Measurements from ENCODE around the gene ITGAE. TPM values are rescaled to one million over a fixed set of nuclear protein-coding genes. Genes with fewer than 3 reads are reported as not detected.

The ITGAE gene
- total and polyA plus RNA-seq, 8 donors: 4.4 to 29.0 (median 7.0) TPM

GRCh38 chr17:3688027-3688553 lies 112.9 kb downstream of the ITGAE start:
- DNase-seq (no peak), ATAC-seq (no peak), FAIRE-seq (no peak)
- TF ChIP-seq CTCF (IDR thresholded peaks at IDR 0.05): no peak
- intact Hi-C loops (cut with DNase I): no loop called here
- H3K9me3 ChIP-seq: no peaks in the 10 kb centered on the region
- no peaks in the 10 kb centered on the region for H3K27me3 ChIP-seq
- H3K4me3 ChIP-seq: no peak overlapping the region
- WGBS, 2 donors: 51 to 71% methylated on average over 19 of the region's 19 CpGs
- H3K27ac ChIP-seq: no peak overlapping the region
- no peaks in the 10 kb centered on the region for H3K36me3 ChIP-seq
- H3K4me1 ChIP-seq: no peaks in the 10 kb centered on the region

GRCh38 chr17:3685174-3685573 lies 115.8 kb downstream of the ITGAE start:
- ATAC-seq: no peak
- H3K9me3 ChIP-seq: no peaks in the 10 kb centered on the region
- no peaks in the 10 kb centered on the region for H3K36me3 ChIP-seq
- H3K4me3 ChIP-seq: no peak overlapping the region
- no peaks in the 10 kb centered on the region for H3K4me1 ChIP-seq
- H3K27me3 ChIP-seq: no peaks in the 10 kb centered on the region
- TF ChIP-seq CTCF (IDR thresholded peaks at IDR 0.05): no peak
- intact Hi-C loops (cut with DNase I): no loop called here
- no peak overlapping the region for H3K27ac ChIP-seq
- no peak for DNase-seq
- WGBS, 2 donors: 12 to 27% methylated on average over 6 to 13 of the region's 13 CpGs
- no peak for FAIRE-seq

- H3K36me3 ChIP-seq: no peaks in the 10 kb centered on the region
- FAIRE-seq (no peak), ATAC-seq (peak in 3 of 4 donors; percentile 88 to 93 (median 88)), DNase-seq (peak in 1 of 6 donors; percentile 33)
- no peaks in the 10 kb centered on the region for H3K4me1 ChIP-seq
- 27 to 30% methylated on average over 10 of the region's 10 CpGs for whole genome bisulfite sequencing, 2 donors
- H3K9me3 ChIP-seq: no peaks in the 10 kb centered on the region
- H3K27me3 ChIP-seq: no peaks in the 10 kb centered on the region
- H3K4me3 ChIP-seq: no peak overlapping the region
- intact Hi-C loops (cut with DNase I): no loop called here
- TF ChIP-seq CTCF (IDR thresholded peaks at IDR 0.05): peak; percentile 79 to 86 (median 82)
- H3K27ac ChIP-seq: no peak overlapping the region
These were observed 117.9 kb downstream of the ITGAE start for GRCh38 chr17:3683054-3683511.

- 61 to 76% methylated on average over 12 of the region's 12 CpGs for WGBS, 2 donors
- no peaks in the 10 kb centered on the region for H3K27me3 ChIP-seq
- no peaks in the 10 kb centered on the region for H3K36me3 ChIP-seq
- intact Hi-C loops (cut with DNase I): no loop called here
- H3K4me3 ChIP-seq: no peak overlapping the region
- FAIRE-seq (no peak), DNase-seq (no peak), ATAC-seq (no peak)
- H3K4me1 ChIP-seq: no peaks in the 10 kb centered on the region
- H3K27ac ChIP-seq: no peak overlapping the region
- TF ChIP-seq CTCF (IDR thresholded peaks at IDR 0.05): no peak
- no peaks in the 10 kb centered on the region for H3K9me3 ChIP-seq
These were observed 119.0 kb downstream of the ITGAE start for GRCh38 chr17:3682033-3682432.

- H3K27me3 ChIP-seq: no peaks in the 10 kb centered on the region
- DNase-seq (no peak), ATAC-seq (no peak), FAIRE-seq (no peak)
- H3K27ac ChIP-seq: no peak overlapping the region
- no peaks in the 10 kb centered on the region for H3K4me1 ChIP-seq
- no peak overlapping the region for H3K4me3 ChIP-seq
- no peaks in the 10 kb centered on the region for H3K36me3 ChIP-seq
- H3K9me3 ChIP-seq: no peaks in the 10 kb centered on the region
- WGBS, 2 donors: 55 to 63% methylated on average over 20 of the region's 20 CpGs
- TF ChIP-seq CTCF (IDR thresholded peaks at IDR 0.05): no peak
- intact Hi-C loops (cut with DNase I): no loop called here
These were observed 119.4 kb downstream of the ITGAE start for GRCh38 chr17:3681565-3681964.
